Fibroblast of skin of left quadriceps (primary cell): ENCODE data around the gene ARAF.
"Not testable (repeated sequence)": the region's sequence is repeated elsewhere in the genome, so short reads cannot be mapped to it uniquely, and the experiment has no call there.

Experiments used
- DNase-seq, 2 experiments: peaks; one replicate each; pipeline ENCODE4 v3.0.0-alpha.2; 2013; ENCODE audit warnings: low read depth in 2 of 2

ARAF gene

DNA sequence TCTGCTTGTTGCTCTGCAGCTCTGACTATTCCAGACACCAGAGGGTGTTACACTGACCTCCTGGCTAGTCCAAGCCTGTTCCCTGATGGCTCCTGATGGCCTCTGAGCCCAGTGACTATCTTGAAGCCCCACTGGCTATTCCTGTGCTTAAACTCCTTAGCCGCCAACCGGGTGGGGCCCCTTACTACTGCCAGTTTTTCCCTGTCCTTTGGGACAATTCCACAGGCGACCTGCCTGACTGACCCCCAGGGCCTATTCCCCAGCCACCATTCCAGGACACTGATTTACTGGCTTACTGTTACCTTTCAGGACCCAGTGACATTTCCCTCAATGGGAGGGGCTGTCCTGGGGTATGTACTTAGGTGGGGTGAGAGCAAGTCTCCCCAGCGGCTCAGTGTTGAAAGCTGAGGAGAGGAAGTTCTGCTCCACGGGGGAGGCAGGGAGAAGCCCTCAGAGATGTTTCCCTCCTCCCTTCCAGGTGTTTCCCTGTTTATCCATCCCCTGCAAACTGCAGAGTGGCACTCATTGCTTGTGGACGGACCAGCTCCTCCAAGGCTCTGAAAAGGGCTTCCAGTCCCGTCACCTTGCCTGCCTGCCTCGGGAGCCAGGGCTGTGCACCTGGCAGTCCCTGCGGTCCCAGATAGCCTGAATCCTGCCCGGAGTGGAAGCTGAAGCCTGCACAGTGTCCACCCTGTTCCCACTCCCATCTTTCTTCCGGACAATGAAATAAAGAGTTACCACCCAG lies 25.2 kb downstream of the ARAF start:
- no peak for DNase-seq

GRCh38 chrX:47587091-47587891 lies 26.3 kb downstream of the ARAF start:
- no peak for DNase-seq

DNA sequence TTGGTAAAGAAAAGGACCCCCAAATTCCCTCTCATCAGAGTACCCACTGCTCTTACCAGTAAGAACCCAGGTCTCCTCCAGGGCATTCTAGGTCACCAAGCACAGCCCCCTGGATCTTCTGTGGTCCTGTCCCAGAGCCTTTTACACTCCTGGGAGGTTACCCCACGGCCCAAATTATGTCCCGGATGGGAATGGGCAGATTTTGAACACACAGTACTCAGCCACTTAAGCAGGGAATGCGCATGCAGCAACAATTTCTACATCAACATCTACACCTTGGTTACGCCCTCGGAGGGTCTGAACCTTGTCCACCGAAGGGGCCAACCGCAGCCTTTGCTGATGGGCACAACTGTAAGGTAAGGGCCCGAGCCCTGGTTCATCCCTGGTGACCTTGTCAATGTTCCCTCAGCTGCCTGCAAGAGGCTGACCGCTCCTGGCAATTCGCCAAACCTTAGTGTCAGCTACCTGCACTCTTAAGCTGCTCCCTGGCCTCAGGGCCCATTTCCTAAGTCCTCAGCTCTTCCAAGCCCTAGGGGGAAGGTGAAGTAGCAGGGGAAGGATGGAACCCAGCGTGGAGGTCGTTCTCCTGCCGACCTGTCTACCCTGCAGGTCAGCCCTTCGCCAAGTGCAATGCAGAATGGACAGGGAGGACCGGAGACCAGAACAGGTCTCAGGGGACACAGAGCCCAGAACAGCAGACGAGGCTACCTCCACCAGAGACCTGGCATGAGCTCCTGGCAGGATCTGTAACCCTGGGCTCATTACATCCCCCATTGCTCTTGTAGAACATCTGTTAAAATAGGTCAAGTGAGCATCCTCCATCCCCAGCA lies 27.1 kb downstream of the ARAF start:
- no peak for DNase-seq

DNA sequence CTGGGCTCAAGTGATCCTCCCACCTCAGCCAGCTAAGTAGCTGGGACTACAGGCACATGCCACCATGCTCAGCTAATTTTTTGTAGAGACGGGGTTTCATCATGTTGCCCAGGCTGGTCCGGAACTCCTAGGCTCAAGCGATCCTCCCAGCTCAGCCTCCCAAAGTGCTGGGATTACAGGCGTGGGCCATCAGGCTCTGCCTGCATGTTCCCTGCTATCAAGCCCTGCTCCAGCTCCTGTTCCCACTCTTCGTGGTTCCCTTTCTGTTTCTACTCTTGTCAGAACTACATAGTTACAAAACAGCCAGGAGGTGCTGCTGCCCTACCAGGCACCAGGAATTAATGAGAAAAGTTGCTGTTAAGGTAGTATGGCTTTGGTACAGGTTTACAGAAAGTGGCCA lies 30.0 kb downstream of the ARAF start:
- DNase-seq = no peak

GRCh38 chrX:47593522-47593921 lies 32.5 kb downstream of the ARAF start:
- no peak for DNase-seq

DNA sequence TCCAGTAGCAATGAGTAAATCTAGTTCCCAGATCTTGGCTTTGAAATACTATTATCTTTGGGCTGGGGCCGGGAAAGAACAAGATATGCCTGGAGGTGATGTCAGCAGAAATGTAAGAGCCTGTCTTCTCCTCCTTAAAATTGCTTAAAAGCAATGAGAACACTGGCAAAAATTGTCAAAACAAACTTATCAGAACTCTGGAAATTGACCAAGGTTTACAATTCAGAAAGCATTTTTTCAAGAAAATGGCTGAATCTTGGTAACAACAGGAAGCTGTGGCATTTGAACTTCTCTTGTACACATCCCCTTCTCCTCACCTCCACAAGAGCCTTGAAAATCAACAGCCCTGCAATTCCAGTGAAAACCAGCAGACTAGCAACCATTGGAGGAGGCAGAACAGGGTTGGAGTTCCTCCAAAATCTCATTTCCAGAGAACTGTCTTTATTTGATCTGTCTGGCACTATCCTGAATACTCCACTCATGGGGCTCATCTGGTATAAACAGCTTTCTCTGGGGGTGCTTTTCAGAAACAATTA lies 34.8 kb downstream of the ARAF start:
- DNase-seq = no peak

- no peak for DNase-seq
Measured at GRCh38 chrX:47596256-47596655, 35.3 kb downstream of the ARAF start.

GRCh38 chrX:47597222-47597621 lies 36.2 kb downstream of the ARAF start:
- DNase-seq = no peak

DNA sequence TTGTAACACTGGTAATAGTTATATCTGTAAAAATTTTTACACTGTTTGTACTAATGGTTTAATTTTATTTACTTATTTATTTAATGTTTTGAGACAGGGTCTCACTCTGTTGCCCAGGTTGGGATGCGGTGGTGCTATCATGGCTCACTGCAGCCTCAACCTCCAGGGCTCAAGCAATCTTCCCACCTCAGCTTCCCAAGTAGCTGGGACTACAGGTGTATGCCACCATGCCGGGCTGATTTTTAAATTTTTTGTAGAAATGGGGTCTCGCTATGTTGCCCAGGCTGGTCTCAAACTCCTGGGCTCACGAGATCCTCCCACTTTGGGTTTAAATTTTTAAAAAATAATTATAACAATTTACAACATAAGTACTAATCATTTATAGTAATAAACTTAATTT lies 42.1 kb downstream of the ARAF start:
- not testable (repeated sequence) for DNase-seq

DNA sequence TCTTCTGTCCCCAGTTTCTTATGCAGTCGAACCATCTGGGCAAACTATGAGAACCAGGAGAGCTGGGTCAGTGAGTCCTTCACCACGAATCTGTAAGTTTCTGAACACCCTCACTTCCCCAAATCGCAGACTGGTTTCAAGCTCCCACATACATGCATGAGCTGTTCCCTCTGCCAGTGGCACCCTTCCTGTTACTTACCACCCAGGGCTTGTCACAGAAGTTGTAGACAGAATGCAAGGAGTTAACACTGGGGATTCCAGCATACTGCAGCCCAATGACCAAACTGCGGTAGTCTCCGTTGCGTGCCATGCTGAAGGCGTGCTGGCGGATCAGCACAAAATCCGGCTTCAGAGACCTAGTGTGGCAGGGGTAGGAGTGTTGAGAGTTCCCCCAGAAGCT lies 44.0 kb downstream of the ARAF start:
- DNase-seq = no peak

GRCh38 chrX:47607091-47607490 lies 46.1 kb downstream of the ARAF start:
- no peak for DNase-seq

- DNase-seq = no peak
Measured at GRCh38 chrX:47608130-47608810, 47.3 kb downstream of the ARAF start.

DNA sequence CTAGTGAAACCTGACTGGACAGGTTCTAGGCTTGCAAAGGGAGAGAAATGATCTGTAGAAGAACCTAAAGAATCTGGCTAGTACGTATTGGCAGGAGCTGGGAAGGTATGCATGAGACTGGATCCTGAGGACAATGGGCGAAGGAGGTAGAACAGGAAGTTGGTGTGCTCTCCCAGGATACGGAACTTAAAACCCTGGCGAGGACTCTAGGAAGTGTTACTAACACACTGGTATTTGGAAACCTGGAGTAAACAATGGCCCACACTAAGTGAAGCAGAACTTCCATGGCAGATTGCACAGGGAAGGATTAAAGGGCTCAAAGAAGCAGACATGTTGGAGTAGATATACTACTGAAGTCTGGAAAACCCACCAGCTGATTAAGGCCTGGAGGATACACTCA lies 49.5 kb downstream of the ARAF start:
- DNase-seq = no peak

GRCh38 chrX:47611489-47611888 lies 50.5 kb downstream of the ARAF start:
- no peak for DNase-seq

DNA sequence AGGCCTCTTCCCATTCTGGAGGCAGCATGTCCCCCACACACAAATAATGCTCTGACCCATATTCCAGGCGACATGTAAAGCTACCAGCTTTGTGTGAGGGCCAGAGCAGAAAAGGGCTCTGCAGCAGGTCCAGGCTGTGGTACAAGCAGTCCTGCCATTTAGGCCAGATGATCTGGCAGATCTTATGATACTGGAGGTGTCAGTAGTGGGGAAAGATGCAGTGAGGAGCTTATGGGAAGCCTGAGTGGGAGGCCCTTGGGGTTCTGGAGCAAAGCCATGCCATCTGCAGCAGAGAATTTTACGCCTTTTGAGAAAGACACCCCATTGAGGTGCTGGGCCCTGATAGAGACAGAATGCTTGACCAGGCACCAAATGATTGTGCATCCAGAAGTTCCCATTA lies 50.9 kb downstream of the ARAF start:
- no peak for DNase-seq

DNA sequence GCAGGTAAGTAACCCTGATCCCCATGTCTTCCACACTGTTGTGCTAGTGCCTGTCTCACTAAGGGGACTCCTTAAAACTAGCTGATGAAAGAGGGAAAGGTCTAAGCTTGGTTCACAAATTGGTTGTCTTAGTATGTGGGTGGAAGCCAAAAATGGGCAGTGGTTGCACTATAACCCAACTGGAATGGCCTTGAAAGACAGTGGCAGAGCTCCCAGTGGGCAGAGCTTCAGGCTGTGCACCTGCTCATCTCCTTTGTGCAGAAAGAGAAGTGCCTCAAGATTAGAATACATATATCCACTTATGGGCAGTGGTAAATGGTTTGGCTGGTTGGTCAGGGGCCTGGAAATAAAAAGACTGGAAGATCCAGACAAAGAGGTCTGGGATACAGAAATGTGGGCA lies 51.4 kb downstream of the ARAF start:
- DNase-seq = no peak

- DNase-seq = no peak
Measured at GRCh38 chrX:47613082-47613481, 52.1 kb downstream of the ARAF start.

- no peak for DNase-seq
Measured at GRCh38 chrX:47614618-47615017, 53.6 kb downstream of the ARAF start.

GRCh38 chrX:47618923-47619485 lies 58.0 kb downstream of the ARAF start:
- no peak for DNase-seq

DNA sequence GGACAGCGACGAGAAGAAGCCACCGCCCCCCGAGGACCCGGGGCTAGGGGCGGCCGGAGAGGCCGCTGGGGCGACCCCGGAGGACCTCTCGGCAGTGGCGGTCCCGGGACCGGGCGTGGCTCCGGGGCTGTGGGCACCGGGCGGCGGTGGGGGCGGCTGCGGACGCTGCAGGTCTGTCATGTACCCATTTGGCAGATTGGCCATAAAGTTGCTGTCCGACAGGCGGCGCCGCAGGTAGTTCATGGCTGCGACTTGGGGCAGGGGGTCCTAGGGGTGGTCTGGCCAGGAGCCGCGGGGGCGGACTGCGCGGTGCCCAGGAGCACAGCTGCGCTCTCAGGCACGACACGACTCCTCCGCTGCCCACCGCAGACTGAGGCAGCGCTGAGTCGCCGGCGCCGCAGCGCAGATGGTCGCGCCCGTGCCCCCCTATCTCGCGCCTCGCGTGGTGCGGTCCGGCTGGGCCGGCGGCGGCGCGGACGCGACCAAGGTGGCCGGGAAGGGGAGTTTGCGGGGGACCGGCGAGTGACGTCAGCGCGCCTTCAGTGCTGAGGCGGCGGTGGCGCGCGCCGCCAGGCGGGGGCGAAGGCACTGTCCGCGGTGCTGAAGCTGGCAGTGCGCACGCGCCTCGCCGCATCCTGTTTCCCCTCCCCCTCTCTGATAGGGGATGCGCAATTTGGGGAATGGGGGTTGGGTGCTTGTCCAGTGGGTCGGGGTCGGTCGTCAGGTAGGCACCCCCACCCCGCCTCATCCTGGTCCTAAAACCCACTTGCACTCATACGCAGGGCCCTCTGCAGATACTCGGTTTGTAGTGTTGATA lies 58.7 kb downstream of the ARAF start, which contains the start of gene SYN1:
Gene SYN1, minus strand, starts transcription at position 372 of the 817 bp plus-strand sequence. Its CDS starts 129 bp downstream, at position 243.
- peak; percentile 41 to 47 for DNase-seq
